ENCODE data around the gene HAS3.
"Not testable (repeated sequence)": the region's sequence is repeated elsewhere in the genome, so short reads cannot be mapped to it uniquely, and the experiment has no call there.

HAS3 gene

DNA sequence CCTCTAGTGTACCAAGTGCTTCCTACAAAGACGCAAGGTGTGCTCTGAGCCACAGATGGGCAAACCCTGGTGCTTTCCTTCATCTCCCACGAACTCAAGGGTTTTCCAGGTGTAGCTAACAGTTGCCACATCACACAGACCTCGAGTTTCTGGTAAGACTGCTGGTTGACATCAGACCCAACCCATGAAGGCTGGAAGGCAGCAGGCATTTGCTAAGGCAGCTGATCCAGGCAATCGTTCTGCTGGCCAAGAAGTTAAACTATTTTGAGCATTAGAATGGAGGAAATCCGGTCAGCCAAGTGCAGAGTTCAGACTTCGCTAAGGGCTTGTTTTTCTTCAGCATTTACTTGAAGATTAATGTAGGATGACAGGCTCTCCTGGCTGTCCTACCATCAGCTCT is 11.5 kb downstream of the HAS3 start:
- Mint-ChIP-seq H3K36me3 (peaks cover 26% of the 10 kb centered on the region), H3K27me3 (no peaks in the 10 kb centered on the region), H3K4me3 (no peak overlapping the region), H3K9me3 (no peaks in the 10 kb centered on the region), H3K4me1 (peaks cover 6% of the 10 kb centered on the region), H3K27ac (no peak overlapping the region)
- no peak for DNase-seq (ENCODE audit: low spot score in 2 of 2)
- no peak for ATAC-seq (ENCODE audit: low read depth)

DNA sequence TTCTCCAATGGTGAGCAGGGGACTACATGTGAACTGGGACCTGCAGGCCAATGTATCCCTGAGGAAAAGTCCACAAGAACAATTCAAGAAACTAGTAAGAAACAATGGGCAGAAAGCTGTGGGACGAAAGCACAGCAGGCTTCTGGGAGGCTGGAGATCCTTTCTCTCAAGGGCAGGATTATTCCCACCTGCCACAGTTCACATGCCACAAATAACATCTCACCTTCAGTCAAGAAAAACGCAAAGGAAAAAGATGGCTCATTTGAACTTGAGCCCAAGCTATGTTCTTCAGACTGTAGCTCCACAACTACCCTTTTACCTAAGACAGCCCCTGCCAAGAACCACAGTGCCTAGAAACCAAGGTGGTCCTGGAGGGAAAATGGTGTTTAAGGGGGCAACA is 13.0 kb downstream of the HAS3 start:
- Mint-ChIP-seq H3K4me3 (no peak overlapping the region), H3K4me1 (peaks cover 5% of the 10 kb centered on the region), H3K27me3 (no peaks in the 10 kb centered on the region), H3K9me3 (no peaks in the 10 kb centered on the region), H3K27ac (no peak overlapping the region), H3K36me3 (peaks cover 28% of the 10 kb centered on the region)
- ATAC-seq (ENCODE audit: low read depth), result no peak
- DNase-seq (ENCODE audit: low spot score in 2 of 2), result no peak

DNA sequence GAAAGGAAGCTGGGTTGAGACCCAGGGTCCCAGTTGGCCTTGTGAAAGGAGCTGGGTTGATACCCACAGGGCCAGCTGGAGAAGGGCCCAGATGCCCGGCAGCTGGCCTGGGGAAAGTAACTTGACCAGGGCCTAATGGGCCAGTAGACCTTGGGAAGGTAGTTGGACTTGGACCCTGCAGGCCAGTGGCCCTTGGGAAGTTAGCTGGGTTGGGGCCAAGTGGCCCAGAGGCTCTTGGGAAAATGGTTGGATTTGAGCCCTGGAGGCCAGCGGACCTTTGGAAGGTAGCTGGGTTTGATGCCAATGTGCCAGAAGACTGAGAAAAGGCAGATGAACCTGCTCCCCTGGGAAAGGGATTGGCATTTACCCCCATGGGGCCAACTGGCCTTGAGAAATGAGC is 13.5 kb downstream of the HAS3 start:
- peaks cover 26% of the 10 kb centered on the region for H3K36me3 Mint-ChIP-seq
- peaks cover 5% of the 10 kb centered on the region for H3K4me1 Mint-ChIP-seq
- H3K4me3 Mint-ChIP-seq, result no peak overlapping the region
- no peak for ATAC-seq (ENCODE audit: low read depth)
- no peak for DNase-seq (ENCODE audit: low spot score in 2 of 2)
- H3K9me3 Mint-ChIP-seq, result no peaks in the 10 kb centered on the region
- no peak overlapping the region for H3K27ac Mint-ChIP-seq
- H3K27me3 Mint-ChIP-seq, result no peaks in the 10 kb centered on the region

GRCh38 chr16:69119536-69119935 is 14.1 kb downstream of the HAS3 start:
- H3K4me1 Mint-ChIP-seq, result peaks cover 7% of the 10 kb centered on the region
- H3K9me3 Mint-ChIP-seq, result no peaks in the 10 kb centered on the region
- H3K4me3 Mint-ChIP-seq, result no peak overlapping the region
- no peak overlapping the region for H3K27ac Mint-ChIP-seq
- peaks cover 26% of the 10 kb centered on the region for H3K36me3 Mint-ChIP-seq
- H3K27me3 Mint-ChIP-seq, result no peaks in the 10 kb centered on the region
- no peak for DNase-seq (ENCODE audit: low spot score in 2 of 2)
- no peak for ATAC-seq (ENCODE audit: low read depth)

- ATAC-seq (ENCODE audit: low read depth) (no peak), DNase-seq (ENCODE audit: low spot score in 2 of 2) (no peak)
- no peak overlapping the region for H3K27ac Mint-ChIP-seq
- no peaks in the 10 kb centered on the region for H3K27me3 Mint-ChIP-seq
- peaks cover 7% of the 10 kb centered on the region for H3K4me1 Mint-ChIP-seq
- H3K9me3 Mint-ChIP-seq, result no peaks in the 10 kb centered on the region
- peaks cover 20% of the 10 kb centered on the region for H3K36me3 Mint-ChIP-seq
- H3K4me3 Mint-ChIP-seq, result no peak overlapping the region
Measured at GRCh38 chr16:69120096-69120664, 14.7 kb downstream of the HAS3 start.

DNA sequence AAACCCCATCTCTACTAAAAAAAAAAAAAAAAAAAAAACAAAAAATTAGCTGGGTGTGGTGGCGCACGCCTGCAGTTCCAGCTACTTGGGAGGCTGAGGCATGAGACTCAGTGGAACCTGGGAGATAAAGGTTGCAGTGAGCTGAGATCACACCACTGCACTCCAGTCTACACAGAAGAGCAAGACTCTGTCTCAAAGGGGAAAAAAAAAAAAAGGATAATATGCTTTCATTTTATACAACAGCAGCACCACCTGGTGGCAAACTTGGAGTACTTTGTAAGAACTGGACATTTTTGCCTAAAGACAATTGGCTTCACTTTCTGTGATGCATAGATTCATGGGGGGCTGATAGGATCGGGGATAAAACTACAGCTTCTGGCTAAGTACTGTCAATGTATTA is 18.5 kb downstream of the HAS3 start:
- Mint-ChIP-seq H3K36me3 (peaks cover 15% of the 10 kb centered on the region), H3K4me1 (peaks cover 11% of the 10 kb centered on the region), H3K27ac (no peak overlapping the region), H3K4me3 (no peak overlapping the region), H3K27me3 (no peaks in the 10 kb centered on the region), H3K9me3 (no peaks in the 10 kb centered on the region)
- ATAC-seq (ENCODE audit: low read depth) (peak; percentile 70), DNase-seq (ENCODE audit: low spot score in 2 of 2) (peak; percentile 55 to 65)

GRCh38 chr16:69124406-69124805 is 19.0 kb downstream of the HAS3 start:
- not testable (repeated sequence) for DNase-seq (ENCODE audit: low spot score in 2 of 2); H3K4me3 Mint-ChIP-seq; ATAC-seq (ENCODE audit: low read depth); H3K9me3 Mint-ChIP-seq; H3K27me3 Mint-ChIP-seq; H3K27ac Mint-ChIP-seq
- H3K4me1 Mint-ChIP-seq, result peaks cover 12% of the 10 kb centered on the region
- H3K36me3 Mint-ChIP-seq, result peaks cover 12% of the 10 kb centered on the region

- Mint-ChIP-seq H3K27ac (peak overlapping the region; percentile 5), H3K36me3 (peaks cover 14% of the 10 kb centered on the region)
- H3K4me3 Mint-ChIP-seq, result not testable (repeated sequence)
Measured at GRCh38 chr16:69124961-69125360, 19.5 kb downstream of the HAS3 start.

GRCh38 chr16:69126221-69126620 is 20.8 kb downstream of the HAS3 start:
- DNase-seq (ENCODE audit: low spot score in 2 of 2) (no peak), ATAC-seq (ENCODE audit: low read depth) (no peak)
- peaks cover 9% of the 10 kb centered on the region for H3K36me3 Mint-ChIP-seq
- peaks cover 17% of the 10 kb centered on the region for H3K4me1 Mint-ChIP-seq
- no peaks in the 10 kb centered on the region for H3K27me3 Mint-ChIP-seq
- H3K9me3 Mint-ChIP-seq, result no peaks in the 10 kb centered on the region
- H3K4me3 Mint-ChIP-seq, result no peak overlapping the region
- H3K27ac Mint-ChIP-seq, result no peak overlapping the region

More at GRCh38 chr16:69124961-69125360, 19.5 kb downstream of the HAS3 start:
- not testable (repeated sequence) for ATAC-seq (ENCODE audit: low read depth); H3K27me3 Mint-ChIP-seq; DNase-seq (ENCODE audit: low spot score in 2 of 2); H3K9me3 Mint-ChIP-seq
- peaks cover 14% of the 10 kb centered on the region for H3K4me1 Mint-ChIP-seq

- ATAC-seq (ENCODE audit: low read depth); H3K9me3 Mint-ChIP-seq; H3K27me3 Mint-ChIP-seq; H3K27ac Mint-ChIP-seq; H3K4me3 Mint-ChIP-seq; DNase-seq (ENCODE audit: low spot score in 2 of 2); H3K36me3 Mint-ChIP-seq: not testable (repeated sequence)
- peaks cover 22% of the 10 kb centered on the region for H3K4me1 Mint-ChIP-seq
Measured at GRCh38 chr16:69126801-69127200, 21.3 kb downstream of the HAS3 start.

GRCh38 chr16:69127966-69128510 is 22.6 kb downstream of the HAS3 start:
- DNase-seq (ENCODE audit: low spot score in 2 of 2) (no peak), ATAC-seq (ENCODE audit: low read depth) (no peak)
- Mint-ChIP-seq H3K9me3 (no peaks in the 10 kb centered on the region), H3K4me3 (no peak overlapping the region), H3K4me1 (peaks cover 25% of the 10 kb centered on the region), H3K27me3 (no peaks in the 10 kb centered on the region), H3K27ac (no peak overlapping the region), H3K36me3 (peaks cover 7% of the 10 kb centered on the region)

- peaks cover 5% of the 10 kb centered on the region for H3K36me3 Mint-ChIP-seq
- H3K4me1 Mint-ChIP-seq, result peaks cover 36% of the 10 kb centered on the region
Measured at GRCh38 chr16:69130461-69130860, 25.0 kb downstream of the HAS3 start.

GRCh38 chr16:69131167-69131838 is 25.9 kb downstream of the HAS3 start:
- Mint-ChIP-seq H3K27me3 (no peaks in the 10 kb centered on the region), H3K4me3 (peak overlapping the region; percentile 87), H3K4me1 (peaks cover 36% of the 10 kb centered on the region), H3K27ac (peak overlapping the region; percentile 89), H3K36me3 (peaks cover 5% of the 10 kb centered on the region), H3K9me3 (no peaks in the 10 kb centered on the region)
- DNase-seq (ENCODE audit: low spot score in 2 of 2) (no peak), ATAC-seq (ENCODE audit: low read depth) (peak; percentile 22)

More at GRCh38 chr16:69130461-69130860, 25.0 kb downstream of the HAS3 start:
- no peak for DNase-seq (ENCODE audit: low spot score in 2 of 2)
- Mint-ChIP-seq H3K27ac (peak overlapping the region; percentile 89), H3K4me3 (peak overlapping the region; percentile 87), H3K9me3 (no peaks in the 10 kb centered on the region), H3K27me3 (no peaks in the 10 kb centered on the region)
- no peak for ATAC-seq (ENCODE audit: low read depth)

DNA sequence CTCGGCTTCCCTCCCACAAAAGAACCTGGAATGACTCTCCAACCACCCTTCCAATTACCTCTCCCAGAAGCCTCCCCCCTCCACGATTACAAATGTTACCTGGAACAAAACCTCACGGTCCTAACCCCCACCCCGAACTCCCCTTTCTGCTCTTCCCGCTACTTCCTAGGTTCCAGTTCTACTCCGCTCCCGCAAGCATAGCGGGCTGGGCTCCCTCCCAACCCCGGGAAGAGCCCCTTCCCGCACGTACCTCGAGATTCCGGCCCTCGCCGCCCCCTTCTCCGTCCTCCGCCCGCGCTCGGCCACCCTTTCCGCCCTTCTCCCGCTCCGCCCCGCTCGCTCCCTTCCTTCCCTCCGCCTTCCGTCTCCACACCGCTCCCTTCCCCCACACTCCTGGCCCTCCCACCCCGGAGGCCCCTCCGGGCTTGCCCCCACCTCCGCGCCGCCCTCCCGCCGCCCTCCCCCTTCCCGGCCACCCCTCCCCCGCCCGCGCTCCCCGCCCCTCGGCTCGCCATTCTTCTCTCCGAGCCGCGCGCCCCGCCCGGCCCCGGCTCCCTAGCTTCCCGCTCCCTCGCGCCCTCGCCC is 26.5 kb downstream of the HAS3 start:
- ATAC-seq (ENCODE audit: low read depth), result peak; percentile 47
- Mint-ChIP-seq H3K4me1 (peaks cover 34% of the 10 kb centered on the region), H3K36me3 (peaks cover 5% of the 10 kb centered on the region)

More for the DNA sequence above, 26.5 kb downstream of the HAS3 start:
- no peak for DNase-seq (ENCODE audit: low spot score in 2 of 2)
- H3K27me3 Mint-ChIP-seq, result no peaks in the 10 kb centered on the region
- peak overlapping the region; percentile 89 for H3K27ac Mint-ChIP-seq
- H3K9me3 Mint-ChIP-seq, result no peaks in the 10 kb centered on the region
- H3K4me3 Mint-ChIP-seq, result peak overlapping the region; percentile 87
